ENCODE data around the gene MROH2A.

GRCh38 chr2:233828546-233829192 lies 50.5 kb downstream of the MROH2A start:
- TF ChIP-seq CTCF (IDR thresholded peaks at IDR 0.05) (no peak), POLR2A (IDR thresholded peaks at IDR 0.05) (no peak)
